Ureter (tissue), 1 donor: Measurements from ENCODE around the gene SLC29A3. TPM values are rescaled to one million over a fixed set of nuclear protein-coding genes. Genes with fewer than 3 reads are reported as not detected.

Source experiments
- total RNA-seq: library from RNA; stranded (reverse); gene quantifications from one replicate; pipeline ENCODE4 v1.2.4, GENCODE V29; 2023
- donor health status: DM: yes; HTN: yes; CAD: no.

SLC29A3 gene
- total RNA-seq, 1 donor from 2014 or later: 22.4 TPM

Other genes with a start within 250 kb of the SLC29A3 start
- 61.8 TPM for gene UNC5B, start 106.7 kb upstream of the SLC29A3 start, total RNA-seq
- 79.3 TPM for gene CDH23, start 77.7 kb downstream of the SLC29A3 start, total RNA-seq